IMR-90 (cell line): ENCODE measurements around the gene EEF2K.

Source experiments
- BHLHE40 ChIP-seq: fragments of 150-350 bp; IDR thresholded peaks from 2 replicates; pipeline ENCODE4 v1.6.1; 2016; ENCODE audit warnings: mild to moderate bottlenecking, low read depth, low read length
- CTCF ChIP-seq: conservative IDR thresholded peaks from 2 replicates; pipeline ENCODE4 v1.5.1; 2012; ENCODE audit warnings: mild to moderate bottlenecking, low read depth, low read length, improper control_type of control experiment
- MAZ ChIP-seq: IDR thresholded peaks from 2 replicates; pipeline ENCODE4 v1.6.1; 2012; ENCODE audit warnings: low read depth, mild to moderate bottlenecking, low read length, improper control_type of control experiment, moderate library complexity, borderline replicate concordance
- RFX5 ChIP-seq: IDR thresholded peaks from 2 replicates; pipeline ENCODE4 v1.8.0; 2012; ENCODE audit warnings: low read depth, mild to moderate bottlenecking, low read length, moderate library complexity

DNA sequence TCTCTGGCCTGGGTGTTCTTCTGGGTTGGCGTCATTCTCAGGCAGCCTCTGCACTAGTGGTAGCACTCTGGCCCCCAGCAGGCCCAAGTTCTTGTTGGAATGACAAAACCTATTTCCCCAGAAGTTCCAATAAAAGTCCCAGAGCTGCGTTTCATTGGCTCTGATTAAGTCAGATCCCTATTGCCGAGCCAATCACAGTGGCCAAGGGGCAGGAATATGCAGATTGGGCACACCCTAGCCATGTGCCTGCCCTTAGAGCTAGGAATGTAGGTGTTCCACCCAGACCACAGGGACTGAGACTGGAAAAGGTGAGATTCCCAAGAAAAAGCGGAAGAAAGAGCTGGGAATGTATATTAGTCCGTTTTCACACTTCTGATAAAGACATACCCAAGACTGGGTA, 46.2 kb downstream of the EEF2K start:
- TF ChIP-seq CTCF (no peak), BHLHE40 (no peak), RFX5 (no peak), MAZ (no peak)
